IMR-90 (cell line): ENCODE data around the gene RGPD8. TPM values are rescaled to one million over a fixed set of nuclear protein-coding genes. Genes with fewer than 3 reads are reported as not detected.

Experiments used
- ATAC-seq: fragments of 200-7000 bp; cut with Tn5 transposase; 2 replicates; pipeline ENCODE4 v1.9.1; 2020; ENCODE audit warnings: low read depth, mild to moderate bottlenecking, moderate library complexity
- BruUV-seq: library from RNA; stranded (reverse); fragments of 400-500 nt; replicated peaks from 2 replicates; lab custom pipeline; 2021; lab: Mats Ljungman, UMichigan
- CTCF ChIA-PET: fragments of 300-600 bp; formaldehyde crosslinking; extraction: SDS; loops from one replicate; lab custom pipeline; 2021; ENCODE audit warnings: antibody characterized with exemption; lab: Yijun Ruan, JAX
- POLR2A ChIA-PET: fragments of 300-600 bp; sonication (Branson Sonifier 250); formaldehyde crosslinking; loops from one replicate; lab custom pipeline; 2022; ENCODE audit warnings: antibody characterized with exemption; ENCODE audit not compliant: unreplicated experiment; lab: Charles Lee
- DNase-seq: peaks from one replicate; pipeline ENCODE4 v3.0.0; 2013
- H2AFZ ChIP-seq: replicated peaks from 2 replicates; pipeline ENCODE3; 2013; ENCODE audit warnings: low read length, mild to moderate bottlenecking; ENCODE audit not compliant: poor library complexity
- H2AK5ac ChIP-seq: 2 replicates; pipeline ENCODE4 v1.6.1; 2013; ENCODE audit warnings: low read depth, low read length, inconsistent platforms
- H2AK9ac ChIP-seq: replicated peaks from 2 replicates; pipeline ENCODE3; 2013; ENCODE audit warnings: mild to moderate bottlenecking, low read depth, low read length, moderate library complexity; ENCODE audit not compliant: poor library complexity
- H2BK120ac ChIP-seq: 2 replicates; pipeline ENCODE4 v1.6.1; 2013; ENCODE audit warnings: low read depth, low read length, inconsistent platforms
- H2BK15ac ChIP-seq: 3 replicates; pipeline ENCODE4 v1.6.1; 2013; ENCODE audit warnings: low read depth, low read length, inconsistent platforms
- H2BK20ac ChIP-seq: 2 replicates; pipeline ENCODE4 v1.6.1; 2013; ENCODE audit warnings: low read depth, mild to moderate bottlenecking, inconsistent platforms, low read length, moderate library complexity
- H2BK5ac ChIP-seq: 2 replicates; pipeline ENCODE4 v1.6.1; 2013; ENCODE audit warnings: mild to moderate bottlenecking, low read depth, low read length, inconsistent platforms; ENCODE audit not compliant: poor library complexity, severe bottlenecking
- H3K14ac ChIP-seq: replicated peaks from 2 replicates; pipeline ENCODE4 v1.6.1; 2013; ENCODE audit warnings: low read depth, low read length, inconsistent platforms
- H3K18ac ChIP-seq: 2 replicates; pipeline ENCODE4 v1.6.1; 2013; ENCODE audit warnings: low read depth, low read length, control low read depth
- H3K23ac ChIP-seq: 2 replicates; pipeline ENCODE4 v1.6.1; 2013; ENCODE audit warnings: low read depth, low read length, inconsistent platforms
- H3K27ac ChIP-seq: 2 replicates; pipeline ENCODE4 v1.5.1; 2013; ENCODE audit warnings: mild to moderate bottlenecking, control low read depth, low read length; ENCODE audit not compliant: insufficient read depth
- H3K27me3 ChIP-seq: 2 replicates; pipeline ENCODE4 v1.6.1; 2013; ENCODE audit warnings: low read length; ENCODE audit not compliant: control insufficient read depth, insufficient read depth
- H3K36me3 ChIP-seq: 2 replicates; pipeline ENCODE4 v1.6.1; 2013; ENCODE audit warnings: low read length, mixed read lengths; ENCODE audit not compliant: control insufficient read depth, insufficient read depth
- H3K4ac ChIP-seq: 2 replicates; pipeline ENCODE4 v1.6.1; 2013; ENCODE audit warnings: low read depth, low read length, inconsistent platforms
- H3K4me1 ChIP-seq: 2 replicates; pipeline ENCODE4 v1.6.1; 2013; ENCODE audit warnings: low read length, mixed read lengths; ENCODE audit not compliant: control insufficient read depth, insufficient read depth
- H3K4me2 ChIP-seq: 2 replicates; pipeline ENCODE4 v1.6.1; 2013; ENCODE audit warnings: low read depth, mild to moderate bottlenecking, control low read depth, low read length, moderate library complexity
- H3K4me3 ChIP-seq: 2 replicates; pipeline ENCODE4 v1.5.1; 2013; ENCODE audit warnings: low read depth, mild to moderate bottlenecking, control low read depth, low read length, moderate library complexity; ENCODE audit not compliant: insufficient read depth
- H3K56ac ChIP-seq: 2 replicates; pipeline ENCODE4 v1.6.1; 2013; ENCODE audit warnings: low read length, inconsistent platforms; ENCODE audit not compliant: insufficient read depth; ENCODE audit errors: extremely low read depth
- H3K79me1 ChIP-seq, 2 experiments: 2 replicates each; pipeline ENCODE4 v1.6.1; 2013; ENCODE audit warnings: low read length in 2 of 2, inconsistent platforms in 1 of 2, low read depth in 1 of 2
- H3K9ac ChIP-seq: 2 replicates; pipeline ENCODE4 v1.6.1; 2013; ENCODE audit warnings: low read depth, low read length, control low read depth
- H3K9me1 ChIP-seq: 2 replicates; pipeline ENCODE4 v1.6.1; 2013; ENCODE audit warnings: low read length, inconsistent platforms; ENCODE audit not compliant: insufficient read depth
- H3K9me3 ChIP-seq: 2 replicates; pipeline ENCODE4 v1.6.1; 2013; ENCODE audit warnings: low read length; ENCODE audit not compliant: control insufficient read depth, insufficient read depth
- H4K20me1 ChIP-seq: 2 replicates; pipeline ENCODE4 v1.6.1; 2013; ENCODE audit warnings: low read length, inconsistent platforms; ENCODE audit not compliant: insufficient read depth
- H4K5ac ChIP-seq: 2 replicates; pipeline ENCODE4 v1.6.1; 2013; ENCODE audit warnings: mild to moderate bottlenecking, low read depth, low read length, control low read depth
- H4K8ac ChIP-seq, 2 experiments: 2 replicates each; pipeline ENCODE4 v1.6.1; 2013; ENCODE audit warnings: low read depth in 2 of 2, low read length in 2 of 2, control low read depth in 1 of 2, inconsistent platforms in 1 of 2
- H4K91ac ChIP-seq: 2 replicates; pipeline ENCODE4 v1.6.1; 2013; ENCODE audit warnings: low read depth, low read length, inconsistent platforms; ENCODE audit not compliant: insufficient read depth
- BHLHE40 ChIP-seq: fragments of 150-350 bp; IDR thresholded peaks from 2 replicates; pipeline ENCODE4 v1.6.1; 2016; ENCODE audit warnings: mild to moderate bottlenecking, low read depth, low read length
- CEBPB ChIP-seq: IDR thresholded peaks from 2 replicates; pipeline ENCODE4 v1.6.1; 2012; ENCODE audit warnings: low read depth, low read length, improper control_type of control experiment
- CTCF ChIP-seq: conservative IDR thresholded peaks from 2 replicates; pipeline ENCODE4 v1.5.1; 2012; ENCODE audit warnings: mild to moderate bottlenecking, low read depth, low read length, improper control_type of control experiment
- FOS ChIP-seq: fragments of 150-350 bp; IDR thresholded peaks from 2 replicates; pipeline ENCODE4 v1.6.1; 2016; ENCODE audit warnings: low read depth, low read length
- MAFK ChIP-seq: IDR thresholded peaks from 2 replicates; pipeline ENCODE4 v1.6.1; 2012; ENCODE audit warnings: low read depth, low read length, improper control_type of control experiment
- MAZ ChIP-seq: IDR thresholded peaks from 2 replicates; pipeline ENCODE4 v1.6.1; 2012; ENCODE audit warnings: low read depth, mild to moderate bottlenecking, low read length, improper control_type of control experiment, moderate library complexity, borderline replicate concordance
- MXI1 ChIP-seq: IDR thresholded peaks from 2 replicates; pipeline ENCODE4 v1.6.1; 2012; ENCODE audit warnings: low read depth, mild to moderate bottlenecking, low read length, moderate library complexity, borderline replicate concordance
- NFE2L2 ChIP-seq: fragments of 150-350 bp; IDR thresholded peaks from 2 replicates; pipeline ENCODE4 v1.6.1; 2016; ENCODE audit warnings: low read depth, mild to moderate bottlenecking, low read length
- POLR2A ChIP-seq: IDR thresholded peaks from 2 replicates; pipeline ENCODE4 v1.6.1; 2012; ENCODE audit warnings: mild to moderate bottlenecking, low read depth, low read length
- RAD21 ChIP-seq: IDR thresholded peaks from 2 replicates; pipeline ENCODE4 v1.6.1; 2012; ENCODE audit warnings: low read length, improper control_type of control experiment
- RCOR1 ChIP-seq: IDR thresholded peaks from 2 replicates; pipeline ENCODE4 v1.6.1; 2012; ENCODE audit warnings: mild to moderate bottlenecking, low read length, improper control_type of control experiment; ENCODE audit not compliant: insufficient replicate concordance
- RFX5 ChIP-seq: IDR thresholded peaks from 2 replicates; pipeline ENCODE4 v1.8.0; 2012; ENCODE audit warnings: low read depth, mild to moderate bottlenecking, low read length, moderate library complexity
- SMC3 ChIP-seq: fragments of 150-350 bp; IDR thresholded peaks from 2 replicates; pipeline ENCODE4 v1.6.1; 2016; ENCODE audit warnings: low read depth, mild to moderate bottlenecking, antibody characterized with exemption, low read length, moderate library complexity
- USF2 ChIP-seq: fragments of 150-350 bp; IDR thresholded peaks from 2 replicates; pipeline ENCODE4 v1.6.1; 2017; ENCODE audit warnings: mild to moderate bottlenecking, antibody characterized with exemption, low read length, low read depth
- WGBS, 2 experiments: methylation state at CpG; one replicate each; pipeline versions ENCODE4 v1.1.5 to v1.1.7; 2013; ENCODE audit warnings: missing lambda C conversion rate in 2 of 2; ENCODE audit not compliant: insufficient read length in 1 of 2; ENCODE audit errors: extremely low coverage in 2 of 2; 5-methylcytosine and 5-hydroxymethylcytosine counted together
- dilution Hi-C: fragments of 300-500 bp; cut with HindIII; formaldehyde crosslinking; loops from one replicate; pipeline ENCODE4 v1.14.3; 2018; ENCODE audit warnings: low sequenced_read_pairs; ENCODE audit not compliant: unreplicated experiment
- in situ Hi-C: fragments of 300-500 bp; cut with MboI; formaldehyde crosslinking; loops from 3 replicates; pipeline ENCODE4 v1.14.3; 2019; ENCODE audit warnings: low sequenced_read_pairs, inconsistent platforms, mixed read lengths
- intact Hi-C: fragments of 100-400 bp; cut with micrococcal nuclease; formaldehyde crosslinking; loops from 2 replicates; pipeline ENCODE4 v1.10.0; 2022
- polyA plus RNA-seq, 3 experiments: library from polyadenylated mRNA; depleted of rRNA; stranded (reverse); fragments of >200 nt; gene quantifications; 2 replicates each; pipeline ENCODE4 v1.2.3, GENCODE V29; 2012; ENCODE audit warnings: low replicate concordance in 1 of 3
- total RNA-seq: library from RNA; depleted of rRNA; stranded (reverse); fragments of >200 nt; gene quantifications from 2 replicates; pipeline ENCODE4 v1.2.3, GENCODE V29; 2012

Gene RGPD8
- total and polyA plus RNA-seq, 2 of the 4 experiments (the other 2 are of a cell fraction) = 0.67 to 4.1 TPM

GRCh38 chr2:112340475-112341267 lies 92.8 kb downstream of the RGPD8 start (continued):
- TF ChIP-seq CEBPB = no peak

- no peak overlapping the region for H2BK120ac ChIP-seq
- no peak overlapping the region for H3K14ac ChIP-seq
- H3K18ac ChIP-seq = no peak overlapping the region
- no peak overlapping the region for H2AFZ ChIP-seq
- no peak for DNase-seq
- H3K27me3 ChIP-seq = peaks cover 2% of the 10 kb centered on the region; the same call in 1 of the 2 replicates
- dilution Hi-C loops (no loop called here), in situ Hi-C loops (no loop called here), intact Hi-C loops (loop anchor here (5.0 kb wide), 1 partner anchor 63 kb away; the partner anchor contains the start of gene ZC3H6)
- no CpG with 5 or more reads among the region's 2 CpGs for WGBS, 2 experiments
- no peak overlapping the region for H2BK15ac ChIP-seq
- no peaks in the 10 kb centered on the region for H4K20me1 ChIP-seq
- H2BK5ac ChIP-seq = no peak overlapping the region
- H3K23ac ChIP-seq = no peak overlapping the region
- H3K79me1 ChIP-seq = no peaks in the 10 kb centered on the region
- H3K4me1 ChIP-seq = no peaks in the 10 kb centered on the region
- H3K4ac ChIP-seq = no peak overlapping the region
- H3K4me2 ChIP-seq = no peak overlapping the region
- POLR2A ChIA-PET = no interaction called here
- BruUV-seq = no TSS peak
- no peak overlapping the region for H3K27ac ChIP-seq
- no peak overlapping the region for H4K5ac ChIP-seq
- H2AK5ac ChIP-seq = no peak overlapping the region
- H3K9ac ChIP-seq = no peak overlapping the region
- no peak for ATAC-seq
- no peak overlapping the region for H2AK9ac ChIP-seq
- CTCF ChIA-PET = no interaction called here
- no peaks in the 10 kb centered on the region for H3K9me1 ChIP-seq
- no peak overlapping the region for H2BK20ac ChIP-seq
- H3K56ac ChIP-seq = no peak overlapping the region
- no peak overlapping the region for H3K4me3 ChIP-seq
- no peak overlapping the region for H4K8ac ChIP-seq
- no peaks in the 10 kb centered on the region for H3K36me3 ChIP-seq
- no peaks in the 10 kb centered on the region for H3K9me3 ChIP-seq
- no peak overlapping the region for H4K91ac ChIP-seq
- TF ChIP-seq NFE2L2 (no peak), USF2 (no peak), POLR2A (no peak), SMC3 (no peak), RFX5 (no peak), FOS (no peak), BHLHE40 (no peak), RAD21 (no peak), MAFK (no peak), CEBPB (no peak), MXI1 (no peak), RCOR1 (no peak), MAZ (no peak), CTCF (no peak)
Measured at GRCh38 chr2:112339986-112340385, 93.5 kb downstream of the RGPD8 start.
